Bronchial epithelial cell (primary cell): ENCODE results near the gene CDH22. TPM values are rescaled to one million over a fixed set of nuclear protein-coding genes. Genes with fewer than 3 reads are reported as not detected.

Source experiments
- DNase-seq: peaks from one replicate; pipeline ENCODE4 v3.0.0-alpha.2; 2010; ENCODE audit warnings: low read depth
- FAIRE-seq: peaks from 2 replicates; lab custom pipeline; 2011; peaks lifted over from hg19 to GRCh38; lab: Jason Lieb, UNC
- H3K27me3 ChIP-seq: 2 replicates; pipeline ENCODE4 v1.5.1; 2011; ENCODE audit warnings: low read length; ENCODE audit not compliant: control insufficient read depth, insufficient read depth
- H3K36me3 ChIP-seq: 2 replicates; pipeline ENCODE4 v1.5.1; 2011; ENCODE audit warnings: low read length; ENCODE audit not compliant: control insufficient read depth, insufficient read depth
- H3K4me3 ChIP-seq: 2 replicates; pipeline ENCODE4 v1.5.1; 2011; ENCODE audit warnings: mild to moderate bottlenecking, low read depth, low read length, control low read depth
- total RNA-seq: library from RNA; depleted of rRNA; stranded (reverse); fragments of >200 nt; gene quantifications from 2 replicates; pipeline ENCODE4 v1.2.1, GENCODE V29; 2014
- TF ChIP-seq, protein P1 (sequence below): IDR thresholded peaks from 2 replicates; pipeline ENCODE4 v1.5.1; 2011; ENCODE audit warnings: mild to moderate bottlenecking, moderate library complexity, low read length, control low read depth, inconsistent platforms; ENCODE audit not compliant: insufficient read depth, severe bottlenecking

CDH22 gene
- total RNA-seq, 1 donor from 2014 or later, result not detected

GRCh38 chr20:46154796-46155195 lies 153.5 kb downstream of the CDH22 start:
- no peak for FAIRE-seq
- H3K36me3 ChIP-seq, result no peaks in the 10 kb centered on the region
- H3K4me3 ChIP-seq, result no peak overlapping the region
- DNase-seq, result no peak
- peaks cover 5% of the 10 kb centered on the region for H3K27me3 ChIP-seq
- TF ChIP-seq, protein P1, sequence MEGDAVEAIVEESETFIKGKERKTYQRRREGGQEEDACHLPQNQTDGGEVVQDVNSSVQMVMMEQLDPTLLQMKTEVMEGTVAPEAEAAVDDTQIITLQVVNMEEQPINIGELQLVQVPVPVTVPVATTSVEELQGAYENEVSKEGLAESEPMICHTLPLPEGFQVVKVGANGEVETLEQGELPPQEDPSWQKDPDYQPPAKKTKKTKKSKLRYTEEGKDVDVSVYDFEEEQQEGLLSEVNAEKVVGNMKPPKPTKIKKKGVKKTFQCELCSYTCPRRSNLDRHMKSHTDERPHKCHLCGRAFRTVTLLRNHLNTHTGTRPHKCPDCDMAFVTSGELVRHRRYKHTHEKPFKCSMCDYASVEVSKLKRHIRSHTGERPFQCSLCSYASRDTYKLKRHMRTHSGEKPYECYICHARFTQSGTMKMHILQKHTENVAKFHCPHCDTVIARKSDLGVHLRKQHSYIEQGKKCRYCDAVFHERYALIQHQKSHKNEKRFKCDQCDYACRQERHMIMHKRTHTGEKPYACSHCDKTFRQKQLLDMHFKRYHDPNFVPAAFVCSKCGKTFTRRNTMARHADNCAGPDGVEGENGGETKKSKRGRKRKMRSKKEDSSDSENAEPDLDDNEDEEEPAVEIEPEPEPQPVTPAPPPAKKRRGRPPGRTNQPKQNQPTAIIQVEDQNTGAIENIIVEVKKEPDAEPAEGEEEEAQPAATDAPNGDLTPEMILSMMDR, result no peak

GRCh38 chr20:46154305-46154704 lies 154.0 kb downstream of the CDH22 start:
- Histone ChIP-seq H3K27me3 (peaks cover 5% of the 10 kb centered on the region), H3K4me3 (no peak overlapping the region), H3K36me3 (no peaks in the 10 kb centered on the region)
- TF ChIP-seq, protein P1, result no peak
- no peak for DNase-seq
- FAIRE-seq, result no peak

GRCh38 chr20:46152824-46153586 lies 155.3 kb downstream of the CDH22 start:
- FAIRE-seq (no peak), DNase-seq (no peak)
- Histone ChIP-seq H3K27me3 (peaks cover 3% of the 10 kb centered on the region), H3K36me3 (no peaks in the 10 kb centered on the region), H3K4me3 (no peak overlapping the region)
- TF ChIP-seq, protein P1, result no peak

DNA sequence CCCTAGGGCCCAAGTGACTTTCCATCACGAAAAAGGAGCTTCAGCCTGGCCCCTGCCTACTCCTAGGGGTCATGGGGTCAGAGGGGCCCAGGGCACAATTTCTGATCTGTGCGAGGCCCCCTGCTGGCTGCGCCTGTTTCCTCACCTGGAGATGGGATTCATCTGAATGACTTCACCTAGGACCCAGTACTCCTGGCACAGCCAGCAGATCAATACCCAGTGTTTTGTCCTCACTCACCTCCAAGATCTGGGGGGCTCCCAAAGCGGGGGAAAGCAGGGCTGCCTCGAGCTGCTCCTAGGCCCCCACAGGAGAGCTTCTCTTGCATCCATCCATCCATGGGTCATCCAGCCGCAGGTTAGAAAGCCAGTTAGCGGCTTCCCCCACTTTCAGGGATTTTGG lies 156.4 kb downstream of the CDH22 start:
- FAIRE-seq (no peak), DNase-seq (no peak)
- Histone ChIP-seq H3K36me3 (no peaks in the 10 kb centered on the region), H3K27me3 (peaks cover 1% of the 10 kb centered on the region), H3K4me3 (no peak overlapping the region)
- TF ChIP-seq, protein P1, result peak; percentile 35

- Histone ChIP-seq H3K36me3 (no peaks in the 10 kb centered on the region), H3K4me3 (no peak overlapping the region), H3K27me3 (peaks cover 1% of the 10 kb centered on the region)
- FAIRE-seq (peak; percentile 43), DNase-seq (no peak)
- TF ChIP-seq, protein P1, result no peak
Observed at GRCh38 chr20:46150943-46151342, 157.4 kb downstream of the CDH22 start.
